GM19328 (cell line): ENCODE results near the gene WDR76.

Source experiments
- ATAC-seq: cut with Tn5 transposase; IDR thresholded peaks from one replicate; pipeline ENCODE4 v1.9.1; 2021; ENCODE audit warnings: mild to moderate bottlenecking, moderate library complexity; ENCODE audit not compliant: unreplicated experiment

The WDR76 gene

GRCh38 chr15:43908516-43909050 lies 81.8 kb downstream of the WDR76 start:
- no peak for ATAC-seq

- no peak for ATAC-seq
Observed at GRCh38 chr15:43911235-43911781, 84.5 kb downstream of the WDR76 start.

- ATAC-seq: no peak
Observed at GRCh38 chr15:43912208-43912607, 85.4 kb downstream of the WDR76 start.

- ATAC-seq: no peak
Observed at GRCh38 chr15:43913026-43913780, 86.4 kb downstream of the WDR76 start.

- no peak for ATAC-seq
Observed at GRCh38 chr15:43913941-43914340, 87.1 kb downstream of the WDR76 start.

GRCh38 chr15:43915631-43916325 lies 89.0 kb downstream of the WDR76 start:
- ATAC-seq: no peak

- ATAC-seq: no peak
Observed at GRCh38 chr15:43916326-43916660, 89.5 kb downstream of the WDR76 start.
